SIG-M5 treated with dmso at 0.1 percent for 504 hours (cell line): ENCODE results near the gene SCAF4.

Experiments used
- DNase-seq: peaks from one replicate; lab custom pipeline; 2025; ENCODE audit not compliant: unreplicated experiment; lab: John Stamatoyannopoulos, UW

The SCAF4 gene

GRCh38 chr21:31714741-31715365, 17.1 kb downstream of the SCAF4 start:
- DNase-seq, result no peak

- DNase-seq, result no peak
These were observed 17.8 kb downstream of the SCAF4 start for GRCh38 chr21:31713973-31714740.

DNA sequence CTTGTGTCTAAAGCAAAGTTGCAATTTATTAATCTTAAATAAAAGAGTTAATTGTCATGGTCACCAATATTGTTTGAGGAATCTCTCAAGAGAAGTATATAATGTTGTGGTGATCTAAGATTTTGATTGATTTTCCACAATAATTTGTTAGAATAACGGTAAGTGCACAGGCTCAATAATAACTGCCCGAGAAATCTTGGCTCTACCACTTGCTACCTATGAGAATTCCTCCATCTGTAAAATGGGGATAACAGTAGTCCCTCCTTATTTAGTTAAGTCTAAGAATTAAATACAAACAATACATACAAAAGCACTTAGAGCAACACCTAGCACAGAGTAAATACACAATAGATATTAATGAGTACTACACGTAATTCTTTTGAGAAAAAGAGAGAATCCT, 18.8 kb downstream of the SCAF4 start:
- DNase-seq, result no peak

DNA sequence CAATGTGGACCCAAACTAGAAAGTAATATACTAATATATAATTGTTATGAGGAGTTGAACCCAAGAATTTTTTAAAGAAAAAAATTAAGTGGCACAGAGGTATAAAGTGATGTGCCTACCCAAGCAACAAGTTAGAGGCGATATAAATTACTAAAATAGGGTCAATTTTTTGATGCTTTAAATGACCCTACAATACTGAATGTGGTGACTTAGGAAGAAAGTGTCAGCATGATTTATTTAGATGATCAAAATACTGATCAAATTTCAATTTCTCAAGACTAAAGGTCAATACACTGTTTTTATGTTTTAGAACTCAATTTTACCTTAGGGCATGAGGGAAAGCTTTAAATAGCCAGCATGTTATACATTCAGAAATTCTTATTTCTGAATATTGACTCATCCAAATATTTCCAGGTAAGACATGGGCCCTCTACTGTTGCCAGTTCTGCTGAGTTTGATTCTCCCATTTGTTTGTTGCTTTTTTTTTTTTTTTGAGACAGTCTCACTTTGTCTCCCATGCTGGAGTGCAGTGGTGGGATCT, 20.1 kb downstream of the SCAF4 start:
- no peak for DNase-seq

GRCh38 chr21:31711326-31711725, 20.6 kb downstream of the SCAF4 start:
- DNase-seq, result no peak

GRCh38 chr21:31710586-31710985, 21.3 kb downstream of the SCAF4 start:
- DNase-seq, result no peak

- no peak for DNase-seq
These were observed 23.4 kb downstream of the SCAF4 start for GRCh38 chr21:31708541-31708940.

DNA sequence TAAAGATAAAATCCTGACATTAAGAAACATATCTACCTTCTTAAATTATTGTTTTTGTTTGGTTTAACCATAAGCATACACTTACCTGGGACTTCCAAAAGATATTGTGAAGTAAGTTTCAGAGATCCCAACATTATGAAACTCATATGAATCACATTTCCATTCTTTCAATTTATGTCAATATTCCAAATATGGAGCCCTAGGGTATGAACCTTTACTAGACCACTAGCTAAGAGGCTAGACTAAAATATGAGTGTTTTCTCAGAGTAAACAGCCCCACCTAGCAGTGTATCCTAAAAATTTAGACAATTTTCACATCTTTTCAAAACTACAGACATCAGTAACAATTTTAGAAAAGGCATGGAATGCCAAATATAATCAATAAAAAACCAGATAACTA, 24.4 kb downstream of the SCAF4 start:
- no peak for DNase-seq

DNA sequence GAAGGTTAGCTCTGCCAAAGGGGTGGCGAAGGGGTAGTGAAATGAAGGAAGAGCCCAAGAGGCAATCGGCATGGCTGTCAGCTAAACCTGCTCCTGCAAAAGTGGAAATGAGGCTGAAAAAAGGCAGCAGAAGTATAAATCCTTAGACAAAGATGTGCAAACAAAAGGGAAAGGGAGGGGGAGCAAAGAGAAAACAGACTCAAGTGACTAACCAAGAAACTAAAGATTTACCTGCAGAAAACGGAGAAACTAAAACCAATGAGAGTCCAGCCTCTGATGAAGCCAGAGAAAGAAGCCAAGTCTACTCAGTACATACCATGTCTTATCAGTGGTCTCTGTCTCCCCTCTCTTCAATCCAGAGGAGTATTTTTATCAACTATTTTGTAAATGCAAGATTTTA, 25.4 kb downstream of the SCAF4 start:
- no peak for DNase-seq

DNA sequence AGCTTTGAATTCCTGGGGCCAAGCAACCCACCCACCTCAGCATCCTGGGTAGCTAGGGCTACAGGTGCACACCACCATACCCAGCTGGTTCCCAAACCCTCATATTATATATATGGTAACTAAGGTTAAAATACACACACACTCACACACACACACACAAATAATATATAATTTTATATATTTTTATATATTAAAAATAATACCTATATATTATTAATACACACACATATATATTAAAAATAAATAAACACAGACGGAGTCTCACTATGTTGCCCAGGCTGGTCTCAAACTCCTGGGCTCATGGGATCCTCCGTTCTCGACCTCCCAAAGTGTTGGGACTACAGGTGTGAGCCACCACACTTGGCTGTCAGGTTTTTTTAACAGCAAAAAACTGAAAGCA, 31.9 kb downstream of the SCAF4 start:
- DNase-seq, result no peak

- DNase-seq, result no peak
These were observed 33.5 kb downstream of the SCAF4 start for GRCh38 chr21:31698461-31698860.

GRCh38 chr21:31696424-31696823, 35.5 kb downstream of the SCAF4 start:
- DNase-seq, result no peak

DNA sequence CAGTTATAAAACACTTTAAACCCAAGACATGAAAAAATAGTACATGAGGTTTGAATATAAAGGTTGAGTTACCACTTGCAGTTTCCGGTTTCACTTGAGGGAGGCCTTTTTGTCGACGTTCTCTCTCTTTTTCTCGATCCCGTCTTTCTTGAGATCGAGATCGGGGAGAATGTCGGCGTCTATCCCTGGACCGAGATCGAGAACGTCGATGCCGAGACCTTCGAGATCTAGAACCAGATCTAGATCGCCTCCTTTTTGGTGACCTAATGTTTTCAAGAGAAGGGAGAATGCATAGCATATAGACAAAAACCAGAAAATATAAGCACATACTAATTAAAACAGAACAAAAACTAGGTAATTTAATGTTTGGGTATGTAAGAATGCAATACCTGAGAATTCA, 38.7 kb downstream of the SCAF4 start:
- DNase-seq, result no peak

- DNase-seq, result no peak
These were observed 43.1 kb downstream of the SCAF4 start for GRCh38 chr21:31688603-31689368.

DNA sequence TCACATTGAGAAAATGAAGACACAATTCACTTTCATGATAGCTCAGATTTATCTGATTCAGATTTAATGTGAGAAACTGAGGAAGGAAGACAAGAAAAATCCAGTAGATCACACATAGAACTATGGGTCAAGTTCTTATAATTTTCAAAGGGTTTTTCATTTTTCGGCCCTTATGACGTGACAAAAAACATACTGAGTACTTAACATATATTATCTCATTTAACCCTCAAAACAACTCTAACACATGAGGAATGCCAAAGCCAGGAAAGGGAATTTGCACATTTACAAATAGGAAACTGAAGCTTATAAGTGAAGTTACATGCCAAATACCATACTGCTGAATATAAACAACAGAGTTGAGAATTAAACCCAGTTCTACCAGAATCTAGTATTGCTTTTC, 44.8 kb downstream of the SCAF4 start:
- DNase-seq, result no peak

DNA sequence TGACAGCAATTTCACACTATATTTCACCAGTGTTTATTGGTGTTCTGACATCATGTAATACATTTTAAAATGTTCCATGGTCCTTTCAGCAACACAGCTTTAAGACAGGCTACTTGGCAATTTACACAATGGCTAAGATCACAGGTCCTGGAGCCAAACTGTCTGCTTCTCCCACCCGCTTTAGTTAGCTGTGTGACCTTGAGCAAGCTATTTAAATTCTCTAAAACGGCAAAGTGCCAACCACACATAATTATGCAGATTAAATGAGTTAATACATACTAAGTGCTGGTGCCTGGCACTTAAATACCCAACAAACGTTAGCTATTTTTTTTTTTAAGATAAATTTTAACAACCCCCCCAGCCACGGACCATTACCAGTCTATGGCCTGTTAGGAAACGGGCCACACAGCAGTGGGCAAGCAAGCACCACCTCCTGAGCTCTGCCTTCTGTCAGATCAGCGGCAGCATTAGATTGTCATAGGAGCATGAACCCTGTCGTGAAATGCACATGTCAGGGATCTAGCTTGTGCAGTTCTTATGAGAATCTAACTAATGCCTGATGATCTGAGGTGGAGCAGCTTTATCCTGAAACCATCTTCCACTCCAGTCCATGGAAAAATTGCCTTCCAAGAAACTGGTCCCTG, 45.5 kb downstream of the SCAF4 start:
- DNase-seq, result no peak

DNA sequence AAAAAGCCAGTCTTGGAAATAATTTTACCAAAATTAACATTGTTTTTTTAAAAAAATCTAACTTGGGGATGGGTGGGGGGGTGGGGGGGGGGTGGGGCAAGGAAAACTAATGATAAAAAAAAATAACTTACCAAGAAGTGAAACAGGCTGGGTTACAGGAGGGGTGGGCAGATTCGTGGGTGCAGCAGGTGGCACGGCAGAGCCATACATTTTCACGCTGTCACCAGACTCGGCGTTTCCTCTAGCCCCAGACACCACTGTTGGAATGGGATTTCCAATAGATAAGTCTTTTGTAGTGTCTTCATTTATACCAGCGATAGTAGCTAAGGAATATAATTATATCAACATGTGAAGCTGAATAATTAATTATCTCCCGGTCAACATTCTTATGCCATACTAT, 47.0 kb downstream of the SCAF4 start:
- DNase-seq, result no peak

- DNase-seq, result no peak
These were observed 48.9 kb downstream of the SCAF4 start for GRCh38 chr21:31683029-31683428.

DNA sequence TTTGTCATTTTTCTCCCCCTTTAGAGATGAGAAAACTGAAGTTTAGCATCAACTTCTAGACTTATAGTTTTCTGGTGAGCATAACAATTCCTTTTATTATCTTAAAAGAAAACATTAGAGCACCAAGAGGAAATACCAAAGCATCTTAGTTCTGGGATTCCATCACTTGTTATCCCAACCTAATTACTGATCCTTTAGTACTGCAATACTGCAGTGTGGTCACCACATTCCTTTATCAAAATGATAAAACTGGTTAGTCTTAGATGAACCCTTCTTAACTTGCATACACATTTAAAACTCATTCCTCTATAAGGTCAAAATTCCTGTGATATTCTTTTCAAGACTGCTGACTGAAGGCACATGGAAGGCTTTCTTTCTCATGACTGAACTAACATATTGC, 49.3 kb downstream of the SCAF4 start:
- DNase-seq, result no peak

GRCh38 chr21:31678478-31678877, 53.4 kb downstream of the SCAF4 start:
- DNase-seq, result no peak

DNA sequence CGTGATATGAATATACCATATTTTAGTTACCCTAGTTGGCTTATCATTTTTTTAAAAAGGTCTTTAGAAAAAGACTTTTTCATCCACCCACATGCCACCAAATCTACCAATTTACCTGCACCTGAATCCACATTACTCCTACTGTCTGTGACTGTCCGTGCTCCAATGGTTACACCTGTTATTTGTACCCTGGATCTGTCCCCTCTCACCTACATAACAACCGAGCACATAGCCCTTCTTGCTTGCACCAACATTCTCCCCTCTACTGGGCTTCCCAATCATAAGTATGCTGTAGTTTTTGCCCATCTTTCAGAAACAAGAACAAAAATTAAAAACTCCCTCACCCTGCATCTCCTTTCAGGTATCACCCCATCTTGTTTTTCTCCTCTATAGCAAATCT, 54.9 kb downstream of the SCAF4 start:
- no peak for DNase-seq
